ENCODE results near the gene SNX27. TPM values are rescaled to one million over a fixed set of nuclear protein-coding genes. Genes with fewer than 3 reads are reported as not detected.

Gene SNX27
- polyA plus RNA-seq, 3 donors = 40.1 to 57.1 (median 47.6) TPM

- DNase-seq = no peak
- Mint-ChIP-seq H3K9me3 (peaks cover 0 to 2% (median 0%) of the 10 kb centered on the region in 7 donors), H3K36me3 (peaks cover 14 to 18% of the 10 kb centered on the region in 2 donors), H3K27me3 (ENCODE audit: low read depth in 3 of 3) (peaks cover 0 to 2% (median 0%) of the 10 kb centered on the region in 3 donors), H3K4me3 (peak overlapping the region; percentile 94 to 97), H3K27ac (peak overlapping the region; percentile 85 to 99 (median 98)), H3K4me1 (peaks cover 62% of the 10 kb centered on the region)
- H3K36me3 ChIP-seq (replicated peaks in 1 of 2; ENCODE audit: control insufficient read depth in 1 of 2, insufficient read depth in 2 of 2, low read length in 2 of 2) = peaks cover 3 to 6% of the 10 kb centered on the region in 2 donors
- peak overlapping the region; percentile 64 to 90 (median 89) for H3K4me3 ChIP-seq (replicated peaks in 1 of 3; ENCODE audit: low read depth in 2 of 3, low read length in 3 of 3)
- no peak for TF ChIP-seq CTCF (IDR thresholded peaks at IDR 0.05)
- H3K27me3 ChIP-seq (ENCODE audit: control insufficient read depth in 2 of 2, insufficient read depth in 2 of 2, low read length in 2 of 2) = no peaks in the 10 kb centered on the region
- peak overlapping the region; percentile 89 for H3K4me2 ChIP-seq (replicated peaks; ENCODE audit: extremely low read depth, low read length, poor library complexity, severe bottlenecking)
- peaks cover 30% of the 10 kb centered on the region for H4K20me1 ChIP-seq (ENCODE audit: insufficient read depth, low read length)
- WGBS (ENCODE audit: insufficient coverage) = 62% methylated on average over 6 of the region's 9 CpGs
- H3K9ac ChIP-seq (ENCODE audit: insufficient read depth, low read length, poor library complexity, severe bottlenecking) = peak overlapping the region; percentile 94
- peaks cover 56 to 75% of the 10 kb centered on the region in 2 donors for H3K4me1 ChIP-seq (ENCODE audit: control insufficient read depth in 1 of 2, insufficient read depth in 2 of 2, low read length in 2 of 2)
- intact Hi-C loops (cut with micrococcal nuclease) = loop anchor here in 1 of 2 donors (5.0 to 10.0 kb wide), 2 partner anchors 381 to 446 kb away; partner anchors contain the start of genes LYSMD1, S100A10 and SCNM1
- peak overlapping the region; percentile 95 for H3K27ac ChIP-seq (ENCODE audit: low read depth in 1 of 2, low read length in 2 of 2)
- H2AFZ ChIP-seq (ENCODE audit: insufficient read depth, low read depth, low read length, poor library complexity, severe bottlenecking) = peak overlapping the region; percentile 95
- H3K79me2 ChIP-seq (ENCODE audit: insufficient read depth, low read length) = peaks cover 68% of the 10 kb centered on the region
- no peaks in the 10 kb centered on the region for H3K9me3 ChIP-seq (replicated peaks in 1 of 2; ENCODE audit: control insufficient read depth in 1 of 2, insufficient read depth in 1 of 2, low read length in 2 of 2)
These were observed 1.5 kb downstream of the SNX27 start for GRCh38 chr1:151613282-151613780.

GRCh38 chr1:151615711-151616504, 4.1 kb downstream of the SNX27 start:
- peaks cover 86% of the 10 kb centered on the region for H3K79me2 ChIP-seq (ENCODE audit: insufficient read depth, low read length)
- Mint-ChIP-seq H3K36me3 (peaks cover 16 to 23% of the 10 kb centered on the region in 2 donors), H3K27ac (peak overlapping the region in 3 of 7 donors; percentile 11 to 62 (median 58)), H3K4me3 (no peak overlapping the region), H3K27me3 (ENCODE audit: low read depth in 3 of 3) (peaks cover 0 to 2% (median 0%) of the 10 kb centered on the region in 3 donors), H3K9me3 (peaks cover 0 to 2% (median 0%) of the 10 kb centered on the region in 7 donors), H3K4me1 (peaks cover 75% of the 10 kb centered on the region)
- H4K20me1 ChIP-seq (ENCODE audit: insufficient read depth, low read length) = peaks cover 55% of the 10 kb centered on the region
- intact Hi-C loops (cut with micrococcal nuclease) = loop anchor here in 1 of 2 donors (5.0 to 10.0 kb wide), 2 partner anchors 159 to 379 kb away; partner anchors contain the start of genes POGZ and S100A10
- peak overlapping the region in 1 of 2 donors; percentile 45 for H3K27ac ChIP-seq (ENCODE audit: low read depth in 1 of 2, low read length in 2 of 2)
- H3K4me2 ChIP-seq (replicated peaks; ENCODE audit: extremely low read depth, low read length, poor library complexity, severe bottlenecking) = peak overlapping the region; percentile 23
- TF ChIP-seq CTCF (IDR thresholded peaks at IDR 0.05) = no peak
- H3K36me3 ChIP-seq (replicated peaks in 1 of 2; ENCODE audit: control insufficient read depth in 1 of 2, insufficient read depth in 2 of 2, low read length in 2 of 2) = peaks cover 3 to 6% of the 10 kb centered on the region in 2 donors
- peak overlapping the region in 1 of 3 experiments; percentile 16 for H3K4me3 ChIP-seq (replicated peaks in 1 of 3; ENCODE audit: low read depth in 2 of 3, low read length in 3 of 3)
- H3K27me3 ChIP-seq (ENCODE audit: control insufficient read depth in 2 of 2, insufficient read depth in 2 of 2, low read length in 2 of 2) = no peaks in the 10 kb centered on the region
- no peak overlapping the region for H3K9ac ChIP-seq (ENCODE audit: insufficient read depth, low read length, poor library complexity, severe bottlenecking)
- H3K9me3 ChIP-seq (replicated peaks in 1 of 2; ENCODE audit: control insufficient read depth in 1 of 2, insufficient read depth in 1 of 2, low read length in 2 of 2) = no peaks in the 10 kb centered on the region
- WGBS (ENCODE audit: insufficient coverage) = 86% methylated on average over 1 of the region's 4 CpGs
- DNase-seq = no peak
- peaks cover 71 to 82% of the 10 kb centered on the region in 2 donors for H3K4me1 ChIP-seq (ENCODE audit: control insufficient read depth in 1 of 2, insufficient read depth in 2 of 2, low read length in 2 of 2)
- no peak overlapping the region for H2AFZ ChIP-seq (ENCODE audit: insufficient read depth, low read depth, low read length, poor library complexity, severe bottlenecking)
